Testis (tissue), 2 donors: Measurements from ENCODE around the gene CASK.

Experiments
- POLR2A ChIP-seq: fragments of 450-650 bp; IDR thresholded peaks from one replicate; pipeline ENCODE4 v1.6.1; 2017; ENCODE audit warnings: antibody characterized with exemption, mild to moderate bottlenecking, moderate library complexity
- TF ChIP-seq, protein P1 (sequence below), 3 experiments: fragments of 450-650 bp in 2 of 3; fragments of 200-600 bp in 1 of 3; sonication (generic) in 1 of 3; IDR thresholded peaks; one replicate each; pipeline ENCODE4 v1.5.1; 2016 to 2019; ENCODE audit warnings: antibody characterized with exemption in 3 of 3, mild to moderate bottlenecking in 2 of 3, moderate library complexity in 1 of 3

DNA sequence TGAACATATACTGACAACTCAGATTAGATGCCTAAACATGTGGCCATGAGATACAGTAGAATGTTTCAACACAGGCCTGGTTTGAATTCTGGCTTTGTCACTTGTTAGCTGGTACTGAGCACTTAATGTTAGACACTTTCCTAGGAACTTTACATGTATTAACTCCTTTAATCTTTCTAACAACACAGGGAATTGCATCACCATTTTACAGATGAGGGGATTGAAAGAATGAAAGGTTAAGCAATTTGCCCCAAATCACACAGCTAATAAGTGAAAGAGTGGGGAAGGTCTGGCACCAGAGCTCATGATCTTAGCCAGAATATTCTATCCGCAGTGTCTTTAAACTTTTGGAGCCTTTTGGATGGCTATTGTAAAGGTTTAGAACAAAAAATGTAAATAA lies 380.3 kb downstream of the CASK start:
- TF ChIP-seq, protein P1, sequence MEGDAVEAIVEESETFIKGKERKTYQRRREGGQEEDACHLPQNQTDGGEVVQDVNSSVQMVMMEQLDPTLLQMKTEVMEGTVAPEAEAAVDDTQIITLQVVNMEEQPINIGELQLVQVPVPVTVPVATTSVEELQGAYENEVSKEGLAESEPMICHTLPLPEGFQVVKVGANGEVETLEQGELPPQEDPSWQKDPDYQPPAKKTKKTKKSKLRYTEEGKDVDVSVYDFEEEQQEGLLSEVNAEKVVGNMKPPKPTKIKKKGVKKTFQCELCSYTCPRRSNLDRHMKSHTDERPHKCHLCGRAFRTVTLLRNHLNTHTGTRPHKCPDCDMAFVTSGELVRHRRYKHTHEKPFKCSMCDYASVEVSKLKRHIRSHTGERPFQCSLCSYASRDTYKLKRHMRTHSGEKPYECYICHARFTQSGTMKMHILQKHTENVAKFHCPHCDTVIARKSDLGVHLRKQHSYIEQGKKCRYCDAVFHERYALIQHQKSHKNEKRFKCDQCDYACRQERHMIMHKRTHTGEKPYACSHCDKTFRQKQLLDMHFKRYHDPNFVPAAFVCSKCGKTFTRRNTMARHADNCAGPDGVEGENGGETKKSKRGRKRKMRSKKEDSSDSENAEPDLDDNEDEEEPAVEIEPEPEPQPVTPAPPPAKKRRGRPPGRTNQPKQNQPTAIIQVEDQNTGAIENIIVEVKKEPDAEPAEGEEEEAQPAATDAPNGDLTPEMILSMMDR (IDR thresholded peaks at IDR 0.05), result no peak
- TF ChIP-seq POLR2A, result no peak
